Myocyte (in vitro differentiated cells): Measurements from ENCODE around the gene FES. TPM values are rescaled to one million over a fixed set of nuclear protein-coding genes. Genes with fewer than 3 reads are reported as not detected.
A peak's percentile ranks its signal among the peaks of the same experiment; 100 is the strongest.
"Not testable (repeated sequence)": the region's sequence is repeated elsewhere in the genome, so short reads cannot be mapped to it uniquely, and the experiment has no call there.

Experiments used
- DNase-seq: peaks from one replicate; pipeline ENCODE4 v3.0.0-alpha.2; 2012; ENCODE audit warnings: low read depth
- polyA plus RNA-seq: library from polyadenylated mRNA; unstranded; fragments of >200 nt; gene quantifications from one replicate; pipeline ENCODE4 v1.2.1, GENCODE V29; 2012; ENCODE audit warnings: missing spikeins
- total RNA-seq: library from RNA; depleted of rRNA; stranded (reverse); fragments of >200 nt; gene quantifications from 2 replicates; pipeline ENCODE4 v1.2.3, GENCODE V29; 2014

FES gene
- total RNA-seq, result 0.26 and 0.43 TPM in 2 replicates
- polyA plus RNA-seq, result 0.23 TPM

DNA sequence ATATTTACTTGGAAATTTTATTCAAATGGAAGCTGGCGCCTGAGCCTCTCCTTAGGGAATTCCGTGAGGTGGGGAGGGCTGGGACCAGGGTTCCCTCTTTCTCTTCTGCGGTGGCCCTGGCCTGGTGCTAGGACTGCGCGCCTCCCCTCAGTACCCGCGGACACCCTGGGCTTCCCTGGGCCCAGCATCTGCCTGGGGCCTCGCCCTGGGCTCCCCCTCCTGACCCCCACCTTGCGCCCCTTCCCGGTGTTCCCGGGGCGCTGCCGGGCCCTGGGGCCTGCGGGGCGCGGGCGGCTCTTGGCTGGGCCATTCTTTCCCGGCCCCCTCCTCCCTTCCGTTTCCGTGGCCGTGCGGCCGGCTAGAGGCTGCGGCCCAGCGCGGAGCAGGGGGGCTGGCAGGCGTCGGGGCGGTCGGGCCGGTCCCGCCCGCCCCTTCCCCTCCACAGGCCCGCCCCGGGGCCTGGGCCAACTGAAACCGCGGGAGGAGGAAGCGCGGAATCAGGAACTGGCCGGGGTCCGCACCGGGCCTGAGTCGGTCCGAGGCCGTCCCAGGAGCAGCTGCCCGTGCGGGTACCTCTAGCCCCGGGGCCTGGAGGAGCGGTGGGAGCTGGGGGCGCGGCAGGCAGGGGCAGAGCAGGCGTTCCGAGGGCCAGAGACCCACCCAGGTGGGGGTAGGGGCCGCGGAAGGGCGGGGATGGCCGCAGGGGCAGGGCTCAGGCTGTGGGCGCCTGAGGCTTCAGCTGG, at the start of gene FES:
Gene FES, plus strand, starts transcription at position 529 of the 743 bp plus-strand sequence. CDS start 542 bp downstream, outside the sequence.
- DNase-seq, result no peak

DNA sequence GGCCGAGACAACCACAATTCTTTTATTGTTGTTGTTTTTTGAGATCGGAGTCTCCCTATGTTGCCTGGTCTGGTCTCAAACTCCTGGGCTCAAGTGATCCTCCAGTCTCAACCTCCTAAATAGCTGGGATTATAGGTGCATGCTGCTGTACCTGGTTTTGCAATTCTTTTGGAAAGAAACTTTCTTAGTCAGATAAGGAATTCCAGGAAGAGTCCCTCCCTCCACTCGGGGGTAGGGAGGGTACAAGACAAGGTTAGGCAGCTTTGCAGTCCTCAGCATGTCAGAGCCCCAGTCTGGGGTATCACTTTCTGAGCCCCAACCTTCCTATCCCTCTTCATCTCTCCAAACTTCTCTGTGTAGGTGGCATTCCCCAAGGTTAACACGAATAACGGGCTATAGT, 49.7 kb upstream of the FES start:
- DNase-seq, result no peak

DNA sequence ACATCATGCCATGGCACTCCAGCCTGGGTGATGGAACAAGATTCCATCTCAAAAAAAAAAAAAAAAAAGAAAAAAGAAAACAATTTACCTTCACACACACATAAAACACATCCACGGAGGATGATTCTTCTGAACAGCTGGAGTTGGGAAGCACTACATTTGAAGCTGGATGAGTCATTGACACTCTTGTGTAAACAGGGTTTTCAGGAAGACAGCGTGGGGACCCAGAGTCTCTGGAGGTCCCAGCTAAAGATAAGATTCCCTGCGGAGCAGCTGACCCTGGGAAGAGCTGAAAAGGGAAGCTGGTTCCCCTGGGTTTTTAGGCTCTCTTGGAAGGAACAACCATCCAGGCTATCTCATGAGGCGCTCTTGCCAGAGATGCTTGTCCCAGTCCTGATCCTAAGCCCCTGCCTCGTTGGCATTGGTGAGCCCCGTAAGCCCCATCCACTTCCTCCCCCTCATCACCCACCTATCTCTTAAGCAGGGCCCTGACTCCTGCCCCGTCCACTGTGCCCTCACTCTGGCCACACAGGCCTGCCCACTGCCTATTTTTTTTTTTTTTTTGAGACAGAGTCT, 47.9 kb upstream of the FES start:
- DNase-seq, result peak; percentile 83

GRCh38 chr15:90837094-90837493, 47.2 kb upstream of the FES start:
- DNase-seq, result no peak

GRCh38 chr15:90838139-90838538, 46.2 kb upstream of the FES start:
- no peak for DNase-seq

- no peak for DNase-seq
Observed at GRCh38 chr15:90838544-90838943, 45.8 kb upstream of the FES start.

GRCh38 chr15:90839187-90840071, 44.9 kb upstream of the FES start:
- DNase-seq, result no peak

DNA sequence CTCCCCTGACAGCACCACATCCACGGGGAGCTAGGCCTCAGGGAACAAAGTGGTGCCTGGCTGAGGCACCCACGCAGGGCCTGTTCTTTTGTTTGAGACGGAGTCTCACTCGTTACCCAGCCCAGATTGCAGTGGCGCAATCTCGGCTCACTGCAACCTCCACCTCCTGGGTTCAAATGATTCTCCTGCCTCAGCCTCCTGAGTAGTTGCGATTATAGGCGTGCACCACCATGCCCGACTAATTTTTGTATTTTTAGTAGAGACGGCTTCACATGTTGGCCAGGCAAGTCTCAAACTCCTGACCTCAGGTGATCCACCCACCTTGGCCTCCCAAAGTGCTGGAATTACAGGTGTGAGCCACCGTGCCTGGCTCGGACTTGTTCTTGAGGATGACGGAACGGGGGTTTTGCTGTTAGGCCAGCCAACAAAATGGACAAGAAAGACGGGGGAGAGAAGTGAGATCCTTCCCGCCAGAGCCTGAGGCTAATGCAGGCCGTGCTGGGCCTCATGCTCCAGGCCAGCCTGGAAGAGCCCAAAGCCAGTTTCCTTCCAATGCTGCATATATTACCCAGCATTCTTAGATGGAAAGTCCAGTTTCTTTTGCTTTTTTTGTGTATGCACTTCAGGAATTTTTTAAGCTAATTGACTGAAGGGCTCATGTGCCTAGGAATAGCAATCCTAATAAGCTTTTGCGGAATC, 44.0 kb upstream of the FES start:
- no peak for DNase-seq

GRCh38 chr15:90840954-90841353, 43.4 kb upstream of the FES start:
- no peak for DNase-seq

DNA sequence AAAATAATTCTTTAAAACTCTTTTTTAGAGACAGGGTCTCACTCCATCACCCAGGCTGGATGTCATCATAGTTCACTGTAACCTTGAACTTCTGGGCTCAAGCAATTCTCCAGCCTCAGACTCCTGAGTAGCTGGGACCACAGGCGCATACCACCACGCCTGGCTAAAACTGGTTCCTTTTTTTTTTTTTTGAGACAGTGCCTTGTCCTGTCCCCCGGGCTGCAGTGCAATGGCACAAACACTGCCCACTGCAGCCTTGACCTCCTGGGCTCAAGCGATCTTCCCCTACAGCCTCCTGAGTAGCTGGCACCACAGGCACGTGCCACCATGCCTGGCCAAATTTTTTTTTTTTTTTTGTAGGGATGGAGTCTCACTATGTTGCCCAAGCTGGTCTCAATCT, 39.6 kb upstream of the FES start:
- DNase-seq, result no peak

- peak; percentile 89 for DNase-seq
Observed at GRCh38 chr15:90845201-90845949, 38.9 kb upstream of the FES start.

DNA sequence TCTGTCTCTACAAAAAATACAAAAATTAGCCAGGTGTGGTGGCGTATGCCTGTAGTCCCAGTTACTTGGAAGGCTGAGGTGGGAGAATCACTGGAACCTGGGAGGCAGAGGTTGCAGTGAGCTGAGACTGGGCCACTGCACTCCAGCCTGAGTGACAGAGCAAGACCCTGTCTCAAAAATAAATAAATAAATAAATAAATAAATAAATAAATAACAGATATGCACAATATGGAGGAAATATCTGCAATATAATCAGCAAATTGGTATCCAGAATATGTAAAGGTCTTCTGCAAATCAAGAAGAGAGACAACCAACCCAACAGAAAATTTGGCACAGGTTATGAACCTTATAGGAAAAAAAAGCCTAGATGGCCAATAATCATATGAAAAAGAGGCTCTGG, 34.9 kb upstream of the FES start:
- DNase-seq, result not testable (repeated sequence)

GRCh38 chr15:90851114-90851513, 33.2 kb upstream of the FES start:
- DNase-seq, result no peak

DNA sequence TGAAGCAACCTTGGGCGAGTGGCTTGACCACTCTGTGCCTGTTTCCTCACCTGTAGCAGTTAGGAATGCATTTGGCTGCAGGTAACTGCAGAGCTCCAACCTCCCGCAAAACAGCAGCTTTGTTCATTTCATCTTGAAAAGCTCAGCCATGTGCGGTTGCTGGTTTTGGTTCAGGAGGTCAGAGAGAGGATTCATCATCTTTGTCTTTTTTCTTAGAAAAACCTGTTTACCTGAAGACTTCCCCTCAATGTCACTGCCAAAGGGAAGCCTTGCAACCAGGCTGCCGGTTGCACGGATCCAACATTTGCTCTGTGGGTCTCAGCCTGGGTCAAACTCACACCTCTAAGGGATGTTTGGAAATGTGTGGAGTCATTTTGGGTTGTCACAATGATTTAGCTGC, 32.4 kb upstream of the FES start:
- no peak for DNase-seq

DNA sequence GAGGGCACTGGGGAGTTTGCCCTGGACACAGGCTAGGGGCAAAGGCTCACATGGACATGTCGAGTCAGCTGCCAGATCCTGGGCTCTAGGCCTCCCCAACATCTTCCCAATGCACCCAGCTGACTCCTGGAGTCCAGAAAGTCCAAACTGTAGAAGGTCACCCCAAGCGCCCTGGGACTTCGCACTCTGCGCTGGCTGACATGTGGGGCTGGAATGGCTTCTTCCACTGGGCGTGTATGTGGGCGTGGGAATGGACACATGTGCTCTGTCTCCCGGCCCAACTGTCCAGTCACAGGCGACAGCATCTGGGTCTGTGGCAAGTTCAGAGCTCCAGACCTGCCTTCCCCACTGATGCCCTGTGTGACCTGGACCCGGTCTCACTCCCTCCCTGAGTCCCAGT, 29.2 kb upstream of the FES start:
- DNase-seq, result peak; percentile 26

- no peak for DNase-seq
Observed at GRCh38 chr15:90857337-90857736, 27.0 kb upstream of the FES start.

DNA sequence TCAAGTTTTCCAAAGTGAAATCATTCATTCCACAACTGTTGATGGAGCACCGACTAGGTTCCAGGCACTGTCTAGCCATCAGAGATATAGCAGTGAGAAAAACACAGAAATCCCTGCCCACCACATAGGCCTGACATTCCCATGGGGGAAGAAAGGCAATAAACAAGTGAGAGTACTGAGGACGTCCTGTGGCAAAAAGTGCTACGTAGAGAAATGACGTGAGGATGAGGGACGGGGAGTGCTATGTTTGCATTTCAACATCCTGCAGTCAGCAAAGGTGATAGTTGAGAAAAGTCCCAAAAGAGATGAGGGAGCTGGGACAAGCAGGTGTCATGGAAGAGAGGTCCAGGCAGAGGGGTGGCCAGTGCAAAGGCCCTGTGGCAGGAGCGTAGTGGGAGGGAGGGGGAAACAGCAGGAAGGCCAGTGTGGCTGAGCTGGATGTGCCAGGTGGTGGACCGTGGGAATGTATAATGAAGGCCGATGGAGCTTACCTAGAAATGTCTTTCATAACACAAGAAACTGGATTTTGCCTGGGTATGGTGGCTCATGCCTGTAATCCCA, 26.3 kb upstream of the FES start:
- DNase-seq, result no peak

- no peak for DNase-seq
Observed at GRCh38 chr15:90859234-90860131, 24.8 kb upstream of the FES start.

DNA sequence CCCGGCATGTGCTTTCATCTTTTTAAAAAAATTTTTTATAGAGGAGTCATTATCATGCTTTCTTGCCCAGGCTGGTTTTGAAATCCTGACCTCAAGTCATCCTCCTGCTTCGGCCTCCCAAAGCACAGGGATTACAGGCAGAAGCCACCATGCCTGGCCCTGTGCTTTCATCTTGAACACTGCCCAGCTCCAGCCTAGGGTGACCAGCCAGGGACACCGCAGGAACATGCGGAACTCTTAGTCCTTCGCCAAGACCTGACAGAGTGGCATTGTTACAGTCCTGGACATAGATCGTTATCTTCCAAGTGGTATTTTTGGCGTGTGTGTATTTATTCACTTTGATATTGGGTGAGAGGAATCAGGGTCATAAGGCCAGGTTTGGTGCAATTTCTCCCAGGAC, 23.9 kb upstream of the FES start:
- DNase-seq, result no peak
